Frontal cortex (tissue), 4 donors: Measurements from ENCODE around the gene SAMD4B. TPM values are rescaled to one million over a fixed set of nuclear protein-coding genes. Genes with fewer than 3 reads are reported as not detected.
"Not testable (repeated sequence)": the region's sequence is repeated elsewhere in the genome, so short reads cannot be mapped to it uniquely, and the experiment has no call there.

ENCODE experiments used
- DNase-seq, 2 donors: peaks; one replicate each; pipeline ENCODE4 v3.0.0; 2012; ENCODE audit warnings: low spot score in 2 of 2
- FAIRE-seq: peaks from 2 replicates; lab custom pipeline; 2012; peaks lifted over from hg19 to GRCh38; lab: Jason Lieb, UNC
- total RNA-seq: library from RNA; depleted of rRNA; stranded (reverse); fragments of >200 nt; gene quantifications from one replicate; pipeline ENCODE4 v1.2.3, GENCODE V29; 2014
- donor health status: control.
- donor health status: control.
- donor health status: control.

The SAMD4B gene
- total RNA-seq, 1 donor from 2014 or later, result 13.0 TPM

DNA sequence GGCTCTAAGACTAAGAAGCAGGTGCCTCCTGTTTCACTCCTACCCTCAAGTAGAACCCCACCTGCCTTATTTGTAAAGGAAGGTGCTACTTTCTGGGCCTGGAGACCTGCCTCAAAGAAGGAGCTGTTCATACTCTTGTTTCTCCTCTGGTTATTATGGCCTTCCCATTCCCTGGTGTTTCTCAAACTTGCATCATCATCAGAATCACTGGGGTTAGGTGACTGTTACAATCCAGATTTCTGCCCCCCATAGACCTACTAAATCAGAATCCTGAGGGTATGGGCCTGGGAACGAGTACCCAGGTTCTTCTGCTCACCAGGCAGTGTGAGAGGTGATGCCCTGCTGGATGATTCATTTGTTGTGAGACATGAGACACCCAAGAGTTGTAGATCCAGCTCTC lies 18.4 kb downstream of the SAMD4B start:
- no peak for FAIRE-seq
- no peak for DNase-seq

DNA sequence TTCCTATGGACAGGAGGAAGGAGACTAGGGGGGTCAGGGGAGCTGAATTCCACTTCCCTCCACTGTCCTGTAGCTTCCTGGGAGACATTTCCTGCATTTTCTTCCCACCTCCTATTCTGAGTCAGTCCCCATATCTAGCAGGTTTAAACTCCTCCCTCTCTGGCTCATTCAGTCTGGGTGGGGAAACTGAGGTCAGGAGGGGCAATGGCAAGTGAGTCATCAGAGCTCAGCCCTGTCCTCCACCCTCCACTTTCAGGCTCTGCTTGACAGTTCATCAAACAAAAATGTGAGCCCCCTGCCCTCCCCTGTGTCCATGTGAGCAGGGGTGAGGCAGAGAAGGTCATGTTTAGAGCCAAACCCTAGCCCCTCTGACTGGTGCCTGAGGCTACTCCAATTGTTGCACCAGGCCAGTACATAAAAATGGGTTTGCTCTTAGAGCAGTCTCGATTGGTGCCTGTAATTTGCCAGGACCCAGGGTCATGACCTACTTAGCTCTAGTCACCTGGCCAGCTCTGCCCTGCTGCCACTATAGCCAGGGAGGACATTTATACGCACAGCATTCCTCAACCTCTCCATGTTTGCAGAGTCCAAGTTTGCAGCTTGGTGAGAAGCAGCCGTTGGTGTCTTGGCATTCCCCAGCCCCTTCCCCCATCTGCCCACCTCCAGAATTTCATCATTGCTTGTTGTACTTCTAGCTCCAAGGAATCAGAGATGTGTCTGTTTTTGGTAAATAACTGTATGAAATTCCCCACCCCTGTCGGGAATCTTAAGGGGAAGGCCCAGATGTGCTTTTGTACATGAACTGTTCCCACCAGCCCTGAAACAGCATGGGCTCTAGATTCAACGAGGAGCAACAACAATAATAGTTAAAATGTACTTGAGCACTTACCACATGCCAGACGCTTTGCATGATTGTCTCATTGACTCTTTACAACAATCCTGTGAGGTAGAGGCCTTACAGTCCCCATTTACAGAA lies 20.7 kb downstream of the SAMD4B start:
- DNase-seq (no peak), FAIRE-seq (no peak)

DNA sequence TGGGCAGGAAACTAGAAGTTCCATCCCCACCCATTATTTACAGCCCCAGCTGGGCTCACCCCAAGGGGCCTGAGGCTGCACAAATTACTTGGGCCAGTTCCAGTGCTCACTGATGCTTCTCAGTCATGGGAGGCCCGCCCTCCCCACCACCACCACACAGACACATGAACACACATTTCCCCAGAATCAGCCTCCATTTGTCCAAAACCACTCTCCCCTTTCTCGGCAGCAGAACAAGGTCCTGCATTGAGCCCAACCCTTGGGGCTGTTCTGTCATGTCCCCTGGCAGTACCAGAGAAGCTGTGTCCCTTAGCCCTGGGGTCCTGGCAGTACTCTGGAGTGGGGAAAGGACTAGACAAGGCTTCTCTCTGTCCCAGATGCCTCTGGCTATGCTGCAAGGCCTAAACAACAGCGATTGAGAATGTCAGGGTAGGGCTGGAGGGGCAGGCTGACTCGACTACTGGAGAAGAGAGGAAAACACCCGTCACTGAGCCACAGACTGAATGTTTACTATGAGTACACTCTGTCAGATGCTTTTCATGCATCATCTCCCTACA lies 21.8 kb downstream of the SAMD4B start:
- no peak for FAIRE-seq
- DNase-seq, result peak; percentile 48 to 61

DNA sequence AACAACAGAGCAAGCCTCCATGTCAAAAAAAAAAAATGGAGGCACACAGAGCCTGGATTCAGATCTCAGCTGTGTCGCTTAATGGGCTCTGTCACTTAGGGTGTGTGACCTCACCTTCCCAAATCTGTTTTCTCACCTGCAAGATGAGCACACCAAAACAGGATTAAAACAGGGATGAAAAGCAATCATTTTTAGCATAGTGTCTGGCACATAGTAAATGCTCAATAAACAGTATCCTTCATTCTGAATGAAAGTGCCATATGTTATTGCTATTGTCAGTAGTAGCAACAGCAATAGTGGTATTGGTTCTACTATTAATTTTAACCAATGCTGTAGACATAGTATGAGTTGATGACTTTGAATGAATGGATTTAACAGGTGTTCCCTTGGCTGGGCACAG lies 23.3 kb downstream of the SAMD4B start:
- FAIRE-seq (no peak), DNase-seq (no peak)

DNA sequence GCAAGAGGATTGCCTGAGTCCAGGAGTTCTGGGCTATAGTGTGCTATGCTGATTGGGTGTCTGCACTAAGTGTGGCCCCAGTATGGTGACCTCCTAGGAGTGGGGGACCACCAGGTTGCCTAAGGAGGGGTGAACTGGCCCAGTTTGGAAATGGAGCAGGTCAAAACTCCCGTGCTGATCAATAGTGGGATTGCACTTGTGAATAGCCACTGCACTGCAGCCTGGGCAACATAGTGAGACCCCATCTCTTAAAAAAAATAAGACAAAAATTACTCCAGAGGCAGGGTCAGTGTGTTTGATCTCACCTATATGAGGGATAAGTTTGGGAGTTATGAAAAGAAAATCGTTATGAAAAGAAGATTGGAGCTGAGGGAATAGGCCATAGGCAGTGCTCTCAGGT lies 27.0 kb downstream of the SAMD4B start:
- FAIRE-seq (no peak), DNase-seq (no peak)

DNA sequence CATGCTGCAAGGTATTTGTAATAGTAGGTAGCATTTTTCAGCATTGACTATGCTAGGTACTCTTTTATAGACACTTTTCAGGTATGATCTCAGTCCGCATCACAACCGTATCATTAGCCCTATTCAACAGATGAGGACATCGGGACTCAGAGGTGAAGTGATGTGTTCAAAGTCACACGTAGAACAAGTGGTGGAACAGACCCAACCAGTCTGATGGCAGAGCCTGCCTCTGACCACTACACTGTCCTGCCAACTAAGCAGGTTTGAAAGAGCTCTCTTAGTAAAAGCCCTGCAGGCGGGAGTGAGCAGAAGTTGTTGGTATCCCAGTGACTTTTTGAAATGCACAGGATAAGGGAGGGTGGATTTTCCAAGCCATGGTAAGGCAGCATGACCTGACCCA lies 28.5 kb downstream of the SAMD4B start:
- FAIRE-seq (no peak), DNase-seq (no peak)

DNA sequence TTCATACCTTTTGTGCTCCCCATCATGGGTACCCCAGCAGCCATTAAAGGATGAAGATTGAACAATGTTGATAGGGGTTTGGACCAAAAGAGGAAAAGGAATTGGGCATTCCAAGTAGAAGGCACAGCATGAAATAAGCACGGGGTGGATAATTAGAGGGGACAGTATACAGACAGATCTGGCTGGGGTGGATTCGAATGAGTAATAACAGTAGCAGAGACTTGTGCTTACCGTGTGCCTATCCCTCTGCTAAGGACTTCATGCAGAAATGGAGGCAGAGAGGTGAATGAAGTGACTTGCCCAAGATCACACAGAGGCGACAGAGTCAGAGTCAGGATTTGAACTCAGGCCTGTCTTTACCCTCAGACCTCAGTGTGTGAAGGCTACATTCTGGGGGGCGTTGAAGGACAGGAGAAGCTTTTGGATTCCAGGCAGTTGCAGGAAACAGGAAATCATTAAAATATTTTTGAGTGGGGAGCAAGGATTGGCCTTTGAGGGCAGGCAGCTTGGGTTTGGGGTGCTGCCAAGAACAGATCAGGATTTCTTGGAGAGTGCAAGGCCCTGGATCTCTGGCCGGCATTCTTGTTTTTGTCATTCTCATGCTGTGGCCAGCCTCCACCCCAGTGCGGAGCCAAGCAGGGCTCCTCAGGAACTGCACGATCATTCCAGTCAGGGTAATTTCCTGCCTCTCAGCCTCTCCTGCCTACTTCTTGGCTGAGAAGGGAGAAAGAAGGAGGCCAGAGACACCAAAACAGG lies 30.0 kb downstream of the SAMD4B start:
- DNase-seq, result peak in 1 of 2 donors; percentile 51

DNA sequence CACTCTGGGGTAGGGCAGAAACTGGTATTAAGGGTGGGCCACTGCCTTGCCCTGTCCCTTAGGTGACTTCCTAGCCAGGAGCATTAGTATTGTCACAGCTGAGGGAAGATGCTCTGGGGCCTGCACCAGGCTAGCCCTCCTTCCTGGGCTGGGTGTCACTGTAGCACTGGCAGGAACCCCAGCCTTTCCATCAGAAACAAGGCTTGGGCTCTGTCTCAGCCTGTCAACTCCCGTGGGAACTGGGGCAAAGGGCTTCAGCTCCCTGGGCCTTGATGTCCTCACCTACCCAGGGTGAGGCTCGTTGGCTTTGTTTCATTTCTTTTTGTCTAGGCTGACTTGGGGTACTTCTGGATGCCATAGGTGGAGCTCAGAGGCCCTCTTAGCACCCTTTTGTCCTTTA lies 30.7 kb downstream of the SAMD4B start:
- no peak for FAIRE-seq
- no peak for DNase-seq

More for the DNA sequence above, 30.0 kb downstream of the SAMD4B start:
- FAIRE-seq, result no peak

DNA sequence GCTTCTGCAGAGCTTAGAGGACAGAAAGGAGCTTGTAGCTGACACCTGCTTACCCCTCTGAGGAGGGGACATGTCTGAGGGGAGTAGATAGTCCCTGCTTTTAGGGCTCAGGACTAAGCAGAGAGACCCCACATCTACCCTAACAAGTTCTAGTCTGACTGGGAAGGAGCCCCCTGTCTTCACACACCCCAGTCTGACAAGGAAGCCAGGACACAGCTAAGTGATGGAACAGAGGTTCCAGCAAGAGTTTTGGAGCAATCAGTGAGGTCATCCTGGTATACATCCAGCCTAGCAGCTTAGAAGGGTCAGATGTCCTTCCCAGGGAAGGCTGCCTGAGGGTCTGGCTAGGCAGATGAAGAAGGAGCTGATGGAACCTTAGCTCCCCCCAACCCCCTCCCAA lies 33.7 kb downstream of the SAMD4B start:
- DNase-seq, result no peak
- no peak for FAIRE-seq

DNA sequence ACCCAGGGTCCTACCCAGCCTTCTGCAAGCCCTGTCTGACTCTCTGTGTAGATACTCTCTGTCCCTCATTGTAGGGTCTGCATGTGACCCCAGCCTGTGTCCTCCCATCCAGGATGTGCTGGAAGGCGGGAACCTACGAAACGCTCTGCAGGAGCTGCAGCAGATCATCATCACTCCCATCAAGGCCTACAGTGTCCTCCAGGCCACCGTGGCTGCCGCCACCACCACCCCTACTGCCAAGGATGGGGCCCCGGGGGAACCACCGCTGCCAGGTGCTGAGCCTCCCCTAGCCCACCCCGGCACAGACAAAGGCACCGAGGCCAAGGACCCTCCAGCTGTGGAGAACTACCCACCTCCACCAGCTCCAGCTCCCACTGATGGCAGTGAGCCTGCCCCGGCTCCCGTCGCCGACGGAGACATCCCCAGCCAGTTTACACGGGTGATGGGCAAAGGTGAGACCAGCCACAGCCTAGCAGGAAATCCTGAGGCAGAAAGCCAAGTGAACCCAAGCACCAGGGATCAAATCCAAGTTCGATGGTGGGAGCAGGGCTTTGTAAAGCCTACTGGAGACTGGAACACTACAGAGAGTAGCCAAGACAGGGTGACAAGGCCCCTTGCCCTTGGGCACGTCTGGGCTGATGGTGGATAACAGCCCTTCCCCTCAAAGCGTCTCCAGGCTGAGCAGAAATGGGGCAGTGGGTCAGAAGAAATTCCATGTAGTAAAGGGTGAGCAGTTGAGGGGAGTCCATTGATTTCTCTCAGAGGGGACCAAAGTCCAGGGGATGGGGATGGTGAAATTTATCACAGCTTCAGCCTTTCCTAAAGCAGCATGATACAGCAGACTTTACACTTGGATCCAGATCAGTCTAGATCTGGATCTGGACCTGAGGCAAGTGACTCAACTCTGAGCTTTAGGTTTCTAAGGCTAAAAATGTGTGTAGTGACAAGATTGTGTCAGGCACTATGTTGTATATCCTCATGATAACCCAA lies 35.4 kb downstream of the SAMD4B start:
- no peak for FAIRE-seq
- DNase-seq, result no peak

DNA sequence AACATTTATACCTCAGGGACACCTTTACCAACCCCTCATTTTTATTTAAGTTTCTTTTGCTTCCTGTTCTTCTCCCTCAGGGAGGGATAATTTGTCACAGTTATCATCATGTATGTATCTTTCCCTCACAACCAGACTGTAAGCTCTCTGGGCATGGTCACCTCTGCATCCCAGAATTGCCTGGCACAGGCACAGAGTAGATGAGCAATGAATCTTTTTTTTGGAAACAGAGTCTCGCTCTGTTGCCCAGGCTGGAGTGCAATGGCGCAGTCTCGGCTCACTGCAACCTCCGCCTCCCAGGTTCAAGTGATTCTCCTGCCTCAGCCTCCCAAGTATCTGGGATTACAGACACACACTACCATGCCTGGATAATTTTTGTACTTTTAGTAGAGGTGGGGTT lies 37.1 kb downstream of the SAMD4B start:
- DNase-seq, FAIRE-seq: not testable (repeated sequence)

DNA sequence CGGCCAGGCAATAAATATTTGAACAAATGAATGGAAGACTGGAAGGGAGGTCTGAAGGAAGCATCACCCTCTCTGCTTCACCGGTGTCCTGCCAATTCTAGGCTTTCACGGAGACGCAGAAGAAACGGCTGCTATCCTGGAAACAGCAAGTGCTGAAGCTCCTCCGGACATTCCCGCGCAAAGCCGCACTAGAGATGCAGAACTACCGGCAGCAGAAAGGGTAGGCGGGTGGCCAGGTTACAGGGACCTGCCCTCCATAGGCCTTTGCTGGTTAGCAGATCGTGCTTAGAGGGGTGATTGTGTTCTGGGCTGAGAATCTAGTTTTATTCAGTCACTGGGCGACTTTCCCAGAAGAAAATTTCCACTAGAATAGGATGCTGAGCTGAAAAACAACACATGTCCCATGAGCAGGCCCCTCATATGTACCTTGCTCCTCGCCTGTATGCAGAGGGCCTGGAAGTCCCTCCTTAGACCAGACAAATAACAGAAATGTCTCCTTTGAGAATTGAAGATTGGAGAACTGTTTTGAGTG lies 37.7 kb downstream of the SAMD4B start:
- FAIRE-seq (no peak), DNase-seq (no peak)

DNA sequence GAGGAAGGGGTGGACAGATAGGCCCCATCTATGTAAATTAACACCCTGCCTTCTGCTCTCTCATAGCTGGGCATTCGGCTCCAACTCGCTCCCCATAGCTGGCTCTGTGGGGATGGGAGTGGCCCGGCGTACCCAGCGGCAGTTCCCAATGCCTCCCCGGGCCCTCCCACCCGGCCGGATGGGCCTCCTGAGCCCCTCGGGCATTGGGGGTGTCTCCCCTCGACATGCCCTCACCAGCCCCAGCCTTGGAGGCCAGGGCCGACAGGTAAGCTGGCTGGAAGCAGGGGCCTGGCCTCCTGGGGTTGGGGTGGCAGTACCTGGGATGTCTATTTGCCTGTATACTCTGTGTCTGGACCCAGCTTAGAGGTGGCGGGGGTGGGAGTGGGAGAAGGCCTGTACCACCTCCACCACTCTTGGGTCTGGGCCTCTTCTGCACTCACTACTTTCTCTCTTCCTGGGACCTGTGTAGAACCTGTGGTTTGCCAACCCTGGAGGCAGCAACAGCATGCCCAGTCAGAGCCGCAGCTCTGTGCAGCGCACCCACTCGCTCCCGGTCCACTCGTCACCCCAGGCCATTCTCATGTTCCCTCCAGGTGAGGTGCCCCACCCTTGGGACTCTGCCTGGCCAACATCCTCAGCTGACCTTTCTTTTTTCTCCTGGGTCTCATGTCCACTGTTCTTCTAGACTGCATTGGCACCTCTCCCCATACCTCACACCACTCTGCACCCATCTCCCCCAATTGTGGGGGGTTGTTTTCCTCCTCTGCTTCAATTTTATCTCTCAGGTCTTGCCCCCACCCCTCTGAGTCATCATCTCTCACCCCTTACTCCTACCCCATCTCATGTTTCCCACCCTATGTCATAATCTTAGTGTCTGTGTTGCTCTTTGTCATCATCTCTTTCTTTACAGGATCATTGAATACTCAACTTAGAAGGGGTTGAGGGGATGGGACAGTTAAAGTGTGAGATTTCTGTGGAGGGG lies 38.6 kb downstream of the SAMD4B start:
- DNase-seq, result no peak
- no peak for FAIRE-seq

DNA sequence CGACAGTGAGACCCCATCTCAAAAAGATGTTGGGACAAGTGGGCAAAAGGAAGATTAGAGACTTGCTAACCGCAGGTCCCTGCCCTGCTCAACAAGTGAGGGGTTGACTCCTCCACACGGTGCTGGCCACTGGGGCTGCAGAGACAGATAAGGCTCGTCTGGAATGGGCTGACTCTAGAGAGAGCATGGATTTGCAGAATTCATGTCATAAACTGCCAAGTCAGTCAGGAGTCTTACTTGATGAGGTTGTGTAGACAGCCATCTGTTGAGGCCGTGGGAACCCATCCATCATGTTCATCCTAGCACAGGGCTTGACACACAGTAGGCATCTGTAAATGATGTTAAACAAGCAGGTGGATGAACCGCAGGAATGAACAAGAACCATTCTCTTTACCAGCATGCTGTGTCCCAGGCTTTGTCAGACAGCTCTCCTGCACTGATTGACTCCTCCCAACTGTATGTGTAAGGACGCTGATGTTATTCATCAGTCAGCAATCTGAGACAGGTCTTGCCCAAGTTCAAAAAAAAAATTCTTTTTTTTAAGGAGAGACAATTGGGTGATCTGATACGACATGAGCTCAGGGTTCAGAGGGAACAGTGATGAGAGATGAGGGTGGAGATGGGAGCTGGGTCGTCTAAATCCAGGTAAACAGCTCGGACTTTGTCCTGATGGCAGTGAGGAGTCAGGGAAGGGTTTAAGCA lies 39.8 kb downstream of the SAMD4B start:
- FAIRE-seq, result no peak
- DNase-seq, result no peak

DNA sequence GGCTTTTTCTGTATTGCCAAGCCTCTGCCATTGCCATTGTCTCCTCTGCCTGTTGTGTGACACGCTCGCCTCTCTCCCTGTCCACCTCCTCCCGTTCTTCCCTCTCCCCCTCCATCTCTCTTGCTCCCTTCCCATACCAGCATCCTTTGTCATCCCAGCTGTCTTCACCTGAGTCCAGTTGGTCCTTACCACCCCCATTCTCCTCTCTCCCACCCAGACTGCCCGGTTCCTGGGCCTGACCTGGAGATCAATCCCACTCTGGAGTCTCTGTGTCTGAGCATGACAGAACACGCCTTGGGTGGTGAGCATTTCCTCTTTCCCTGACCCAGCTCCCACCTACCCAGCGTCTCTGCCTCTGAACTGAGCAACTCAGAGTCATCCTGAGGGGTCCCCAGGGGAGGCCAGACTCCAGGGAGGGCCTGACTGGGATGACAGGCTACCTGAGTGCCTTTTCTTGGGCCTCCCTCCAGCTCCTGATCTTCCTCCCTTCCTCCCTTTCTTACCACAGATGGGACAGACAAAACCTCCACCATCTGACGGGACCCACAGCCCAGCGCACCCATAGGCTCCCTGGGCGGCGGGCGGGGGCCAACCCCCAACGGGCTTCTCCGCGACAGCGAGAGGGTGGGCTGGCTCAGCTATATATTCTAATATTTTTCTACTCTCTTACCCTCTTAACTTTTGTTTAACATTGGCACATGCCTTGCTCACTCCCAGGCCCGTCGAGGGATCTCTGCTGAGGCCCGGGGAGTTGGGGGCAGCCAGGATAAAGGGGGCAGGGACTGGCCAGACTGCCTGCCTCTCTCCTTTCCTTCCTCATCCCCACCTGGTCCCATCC lies 41.0 kb downstream of the SAMD4B start:
- DNase-seq, result no peak
- FAIRE-seq, result no peak

DNA sequence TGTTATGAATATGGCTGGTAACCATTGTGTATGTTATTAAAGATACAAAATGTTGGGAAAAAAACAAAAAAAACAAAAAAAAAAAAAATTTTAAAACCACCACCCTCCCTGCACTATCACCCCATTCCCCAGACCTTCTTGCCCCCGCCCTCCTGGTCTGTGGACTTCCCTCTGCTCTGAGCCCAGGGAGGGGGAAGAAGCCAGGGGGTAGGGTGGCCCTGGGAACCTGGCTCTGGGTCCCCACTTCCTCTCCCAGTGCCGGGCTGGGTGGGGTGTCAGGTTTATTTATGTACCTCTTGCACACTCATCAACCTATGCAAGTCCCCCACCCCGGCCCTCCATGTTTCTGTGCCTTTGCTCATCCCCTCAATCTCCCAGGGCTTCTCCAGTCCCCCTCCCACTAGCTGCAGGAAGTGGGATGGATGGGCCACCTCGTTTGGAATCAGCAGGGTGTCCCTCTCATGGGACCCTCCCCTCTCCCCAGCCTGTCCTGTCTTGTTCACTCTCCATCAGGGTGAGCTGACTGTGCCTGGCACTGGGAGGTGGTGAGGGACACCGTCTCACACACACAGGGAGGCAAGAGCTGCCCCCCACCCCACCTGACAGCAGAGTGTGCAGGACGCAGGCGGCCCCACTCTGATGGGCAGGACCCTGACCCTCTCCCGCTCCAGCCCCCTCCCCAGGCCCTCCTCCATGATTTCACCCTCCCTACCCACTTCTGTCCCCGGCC lies 42.8 kb downstream of the SAMD4B start:
- DNase-seq (no peak), FAIRE-seq (no peak)
